Kidney epithelial cell (primary cell): ENCODE measurements around the gene KLHL40. TPM values are rescaled to one million over a fixed set of nuclear protein-coding genes. Genes with fewer than 3 reads are reported as not detected.

ENCODE experiments used
- DNase-seq: peaks from one replicate; pipeline ENCODE4 v3.0.0-alpha.2; 2010; ENCODE audit warnings: low read depth
- H3K27me3 ChIP-seq: 2 replicates; pipeline ENCODE4 v1.6.0; 2011; ENCODE audit warnings: low read length; ENCODE audit not compliant: control insufficient read depth, insufficient read depth
- H3K36me3 ChIP-seq: 2 replicates; pipeline ENCODE4 v1.5.1; 2011; ENCODE audit warnings: low read length; ENCODE audit not compliant: control insufficient read depth, insufficient read depth
- H3K4me3 ChIP-seq: 2 replicates; pipeline ENCODE4 v1.5.1; 2011; ENCODE audit warnings: low read depth, mild to moderate bottlenecking, control low read depth, low read length
- CTCF ChIP-seq: IDR thresholded peaks from 2 replicates; pipeline ENCODE4 v1.5.1; 2011; ENCODE audit warnings: mild to moderate bottlenecking, moderate library complexity, low read length, control low read depth, inconsistent platforms; ENCODE audit not compliant: insufficient read depth, poor library complexity, severe bottlenecking
- total RNA-seq: library from RNA; depleted of rRNA; stranded (reverse); fragments of >200 nt; gene quantifications from 2 replicates; pipeline ENCODE4 v1.2.3, GENCODE V29; 2015

The KLHL40 gene
- total RNA-seq, 1 donor from 2014 or later = not detected

GRCh38 chr3:42730294-42730693 lies 45.0 kb downstream of the KLHL40 start:
- no peak overlapping the region for H3K4me3 ChIP-seq
- DNase-seq = no peak
- TF ChIP-seq CTCF = no peak

DNA sequence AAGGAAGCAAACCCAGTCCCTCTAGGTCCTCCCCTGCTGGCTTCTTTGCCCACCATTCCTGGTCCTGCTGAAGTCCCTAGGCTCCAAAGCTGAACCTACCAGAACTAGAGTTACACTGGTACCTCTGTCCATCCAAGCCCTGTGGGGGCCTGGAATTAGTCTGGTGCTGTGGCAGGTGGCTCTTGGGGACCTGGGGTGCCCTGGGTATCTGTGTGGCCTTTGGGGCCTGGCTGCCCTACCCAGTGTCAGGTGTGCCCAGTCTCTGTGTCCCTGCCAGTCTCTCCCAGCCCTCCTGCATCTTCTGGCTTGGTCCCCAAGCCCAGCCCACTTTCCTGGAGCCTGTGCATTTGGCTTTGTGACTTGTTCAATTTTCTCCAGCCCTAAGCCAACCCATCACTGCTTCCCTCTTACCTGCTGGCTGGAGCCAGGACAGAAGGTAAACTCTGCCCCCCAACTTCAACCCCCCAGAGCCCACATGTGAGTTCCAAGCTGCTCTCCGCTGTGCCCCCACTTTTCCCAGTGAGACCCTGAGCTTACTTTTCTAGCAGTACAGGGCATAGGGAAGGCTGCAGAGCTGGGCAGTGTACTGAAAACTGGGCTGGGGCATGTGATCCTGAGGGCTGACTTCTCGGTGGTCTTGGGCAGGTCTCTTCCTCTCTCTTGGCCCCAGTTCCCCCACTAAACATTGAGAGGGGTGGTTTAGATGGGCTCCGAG lies 45.5 kb downstream of the KLHL40 start:
- H3K4me3 ChIP-seq = no peak overlapping the region
- TF ChIP-seq CTCF = no peak
- DNase-seq = no peak
- peaks cover 7% of the 10 kb centered on the region for H3K27me3 ChIP-seq
- no peaks in the 10 kb centered on the region for H3K36me3 ChIP-seq

More at GRCh38 chr3:42730294-42730693, 45.0 kb downstream of the KLHL40 start:
- Histone ChIP-seq H3K36me3 (no peaks in the 10 kb centered on the region), H3K27me3 (peaks cover 7% of the 10 kb centered on the region)

DNA sequence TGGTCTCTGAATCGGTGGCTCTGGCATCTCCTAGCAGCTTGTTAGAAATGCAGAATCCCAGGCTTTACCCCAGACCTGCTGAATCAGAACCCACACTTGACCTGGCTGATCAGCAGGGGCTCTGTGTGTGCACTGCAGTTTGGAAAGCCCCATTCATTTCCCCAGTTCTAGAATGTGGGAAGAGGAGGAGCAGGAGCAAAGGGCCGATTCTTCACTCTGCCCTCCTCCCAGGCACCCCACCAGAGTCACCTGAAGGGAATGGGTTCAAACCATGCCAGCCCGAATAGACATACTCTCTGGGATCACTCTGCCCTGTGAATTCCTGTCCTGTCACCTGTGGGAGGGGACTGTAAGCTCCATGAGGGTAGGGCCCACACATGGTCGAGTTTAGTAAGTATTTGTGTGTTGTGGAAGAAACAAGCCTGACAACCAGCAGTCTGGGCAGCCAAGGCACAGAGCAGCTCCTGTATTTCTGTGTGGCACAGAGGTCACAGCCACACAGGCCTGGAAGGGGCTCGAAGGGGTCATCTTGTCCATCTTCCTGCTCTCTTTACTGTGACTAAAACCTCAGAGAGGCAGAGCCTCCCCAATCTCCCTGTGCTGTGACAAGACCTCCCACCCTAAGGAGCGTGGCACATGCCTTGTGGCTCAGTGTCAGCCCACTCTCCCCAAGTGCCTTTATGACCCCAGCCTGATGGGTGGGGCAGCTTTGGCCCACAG lies 46.3 kb downstream of the KLHL40 start:
- TF ChIP-seq CTCF = no peak
- H3K36me3 ChIP-seq = no peaks in the 10 kb centered on the region
- peaks cover 7% of the 10 kb centered on the region for H3K27me3 ChIP-seq
- no peak overlapping the region for H3K4me3 ChIP-seq
- DNase-seq = no peak

- no peak for TF ChIP-seq CTCF
Observed at GRCh38 chr3:42732196-42732828, 47.0 kb downstream of the KLHL40 start.

GRCh38 chr3:42732829-42733459 lies 47.6 kb downstream of the KLHL40 start:
- no peak for TF ChIP-seq CTCF
- Histone ChIP-seq H3K4me3 (no peak overlapping the region), H3K36me3 (no peaks in the 10 kb centered on the region), H3K27me3 (peaks cover 7% of the 10 kb centered on the region)
- no peak for DNase-seq

More at GRCh38 chr3:42732196-42732828, 47.0 kb downstream of the KLHL40 start:
- Histone ChIP-seq H3K27me3 (peaks cover 7% of the 10 kb centered on the region), H3K4me3 (no peak overlapping the region), H3K36me3 (no peaks in the 10 kb centered on the region)
- no peak for DNase-seq
